Fibroblast of lung (primary cell): ENCODE data around the gene ATP2A2. TPM values are rescaled to one million over a fixed set of nuclear protein-coding genes. Genes with fewer than 3 reads are reported as not detected.

Source experiments
- DNase-seq, 2 donors: peaks; one replicate each; pipeline versions ENCODE4 v3.0.0 to v3.0.0-alpha.2; 2010; ENCODE audit warnings: low read depth in 2 of 2
- H2AFZ ChIP-seq: 2 replicates; pipeline ENCODE4 v1.5.1; 2012; ENCODE audit warnings: low read length, control low read depth, inconsistent platforms
- H3K27ac ChIP-seq: 2 replicates; pipeline ENCODE4 v1.5.1; 2011; ENCODE audit warnings: low read length, control low read depth; ENCODE audit not compliant: insufficient read depth
- H3K27me3 ChIP-seq: 2 replicates; pipeline ENCODE4 v1.5.1; 2011; ENCODE audit warnings: mild to moderate bottlenecking, low read length; ENCODE audit not compliant: control insufficient read depth, insufficient read depth
- H3K36me3 ChIP-seq: 2 replicates; pipeline ENCODE4 v1.5.1; 2011; ENCODE audit warnings: low read length; ENCODE audit not compliant: control insufficient read depth, insufficient read depth
- H3K4me1 ChIP-seq: 2 replicates; pipeline ENCODE4 v1.5.1; 2011; ENCODE audit warnings: low read length; ENCODE audit not compliant: control insufficient read depth, insufficient read depth; ENCODE audit errors: extremely low read depth
- H3K4me2 ChIP-seq: 2 replicates; pipeline ENCODE4 v1.5.1; 2011; ENCODE audit warnings: low read length, control low read depth; ENCODE audit not compliant: insufficient read depth; ENCODE audit errors: extremely low read depth
- H3K4me3 ChIP-seq, 4 experiments: fragments of 200-600 bp in 1 of 4; sonication (generic) in 1 of 4; replicated peaks in 1 of 4; 2 replicates each; pipeline ENCODE4 v1.5.1; 2011 to 2016; ENCODE audit warnings: low read length in 4 of 4, low read depth in 3 of 4, mild to moderate bottlenecking in 3 of 4, control low read depth in 2 of 4, inconsistent platforms in 1 of 4, mixed read lengths in 1 of 4; ENCODE audit not compliant: insufficient read depth in 1 of 4; ENCODE audit errors: control extremely low read depth in 1 of 4
- H3K79me2 ChIP-seq: 2 replicates; pipeline ENCODE4 v1.5.1; 2012; ENCODE audit warnings: mild to moderate bottlenecking, low read length, inconsistent platforms; ENCODE audit not compliant: control insufficient read depth, insufficient read depth
- H3K9ac ChIP-seq: 2 replicates; pipeline ENCODE4 v1.5.1; 2011; ENCODE audit warnings: mild to moderate bottlenecking, low read length, control low read depth; ENCODE audit not compliant: insufficient read depth
- H3K9me3 ChIP-seq: 2 replicates; pipeline ENCODE4 v1.5.1; 2012; ENCODE audit warnings: low read depth, low read length; ENCODE audit not compliant: control insufficient read depth, insufficient read depth
- H4K20me1 ChIP-seq: 2 replicates; pipeline ENCODE4 v1.5.1; 2011; ENCODE audit warnings: low read length; ENCODE audit not compliant: control insufficient read depth, insufficient read depth; ENCODE audit errors: extremely low read depth
- EZH2 ChIP-seq: IDR thresholded peaks from 2 replicates; pipeline ENCODE4 v1.5.1; 2012; ENCODE audit warnings: low read length, control low read depth, mild to moderate bottlenecking; ENCODE audit errors: missing control alignments
- polyA plus RNA-seq, 2 donors: library from polyadenylated mRNA; depleted of rRNA in 1 of 2; stranded (reverse) in 1 of 2; unstranded in 1 of 2; fragments of >200 nt; gene quantifications; 2 replicates each; pipeline ENCODE4 v1.2.1, GENCODE V29; 2011 to 2012; ENCODE audit warnings: missing spikeins in 1 of 2
- total RNA-seq: library from RNA; depleted of rRNA; stranded (reverse); fragments of >200 nt; gene quantifications from 2 replicates; pipeline ENCODE4 v1.2.1, GENCODE V29; 2014
- TF ChIP-seq, protein P1 (sequence below), 2 donors: IDR thresholded peaks in 1 of 2; conservative IDR thresholded peaks in 1 of 2; 1 replicate in 1 of 2; 2 replicates in 1 of 2; pipeline ENCODE4 v1.5.1; 2011 to 2012; ENCODE audit warnings: low read length in 2 of 2, control low read depth in 1 of 2, inconsistent platforms in 1 of 2, low read depth in 1 of 2, mild to moderate bottlenecking in 1 of 2

The ATP2A2 gene
- total and polyA plus RNA-seq, 2 donors (not counting 1 experiment from before 2014, with no cell fraction given) = 151 to 216 TPM

- peak in 1 of 2 donors; percentile 59 for DNase-seq
- Histone ChIP-seq H3K4me1 (peaks cover 4% of the 10 kb centered on the region), H3K4me2 (peak overlapping the region; percentile 96), H4K20me1 (peaks cover 17% of the 10 kb centered on the region), H3K9me3 (no peaks in the 10 kb centered on the region), H3K27ac (peak overlapping the region; percentile 91), H3K79me2 (peaks cover 53% of the 10 kb centered on the region), H3K27me3 (no peaks in the 10 kb centered on the region), H3K36me3 (peaks cover 2% of the 10 kb centered on the region), H3K9ac (peak overlapping the region; percentile 93), H3K4me3 (peak overlapping the region; percentile 74 to 92 (median 82)), H2AFZ (no peak overlapping the region)
- TF ChIP-seq, protein P1, sequence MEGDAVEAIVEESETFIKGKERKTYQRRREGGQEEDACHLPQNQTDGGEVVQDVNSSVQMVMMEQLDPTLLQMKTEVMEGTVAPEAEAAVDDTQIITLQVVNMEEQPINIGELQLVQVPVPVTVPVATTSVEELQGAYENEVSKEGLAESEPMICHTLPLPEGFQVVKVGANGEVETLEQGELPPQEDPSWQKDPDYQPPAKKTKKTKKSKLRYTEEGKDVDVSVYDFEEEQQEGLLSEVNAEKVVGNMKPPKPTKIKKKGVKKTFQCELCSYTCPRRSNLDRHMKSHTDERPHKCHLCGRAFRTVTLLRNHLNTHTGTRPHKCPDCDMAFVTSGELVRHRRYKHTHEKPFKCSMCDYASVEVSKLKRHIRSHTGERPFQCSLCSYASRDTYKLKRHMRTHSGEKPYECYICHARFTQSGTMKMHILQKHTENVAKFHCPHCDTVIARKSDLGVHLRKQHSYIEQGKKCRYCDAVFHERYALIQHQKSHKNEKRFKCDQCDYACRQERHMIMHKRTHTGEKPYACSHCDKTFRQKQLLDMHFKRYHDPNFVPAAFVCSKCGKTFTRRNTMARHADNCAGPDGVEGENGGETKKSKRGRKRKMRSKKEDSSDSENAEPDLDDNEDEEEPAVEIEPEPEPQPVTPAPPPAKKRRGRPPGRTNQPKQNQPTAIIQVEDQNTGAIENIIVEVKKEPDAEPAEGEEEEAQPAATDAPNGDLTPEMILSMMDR (conservative IDR thresholded peaks at IDR 0.05 in 1 of 2, IDR thresholded peaks at IDR 0.05 in 1 of 2; ENCODE audit: low read depth in 1 of 2, low read length in 2 of 2) = no peak
- no peak for TF ChIP-seq EZH2
Measured at GRCh38 chr12:110281549-110282299, 677 bp downstream of the ATP2A2 start.

GRCh38 chr12:110282300-110282860 lies 1.3 kb downstream of the ATP2A2 start:
- Histone ChIP-seq H4K20me1 (peaks cover 17% of the 10 kb centered on the region), H2AFZ (no peak overlapping the region)
- DNase-seq = peak; percentile 44 to 71

More at GRCh38 chr12:110282300-110282860, 1.3 kb downstream of the ATP2A2 start:
- peaks cover 58% of the 10 kb centered on the region for H3K79me2 ChIP-seq
- no peaks in the 10 kb centered on the region for H3K27me3 ChIP-seq
- H3K36me3 ChIP-seq = peaks cover 2% of the 10 kb centered on the region
- H3K4me1 ChIP-seq = peaks cover 4% of the 10 kb centered on the region
- H3K4me3 ChIP-seq = peak overlapping the region; percentile 74 to 92 (median 82)
- no peak for TF ChIP-seq EZH2
- TF ChIP-seq, protein P1 (conservative IDR thresholded peaks at IDR 0.05 in 1 of 2, IDR thresholded peaks at IDR 0.05 in 1 of 2; ENCODE audit: low read depth in 1 of 2, low read length in 2 of 2) = no peak
- peak overlapping the region; percentile 93 for H3K9ac ChIP-seq
- no peaks in the 10 kb centered on the region for H3K9me3 ChIP-seq
- H3K27ac ChIP-seq = peak overlapping the region; percentile 91
- peak overlapping the region; percentile 96 for H3K4me2 ChIP-seq
